HG03139 (cell line): ENCODE data around the gene ZMYND10.
"Not testable (repeated sequence)": the region's sequence is repeated elsewhere in the genome, so short reads cannot be mapped to it uniquely, and the experiment has no call there.

Experiments
- ATAC-seq: cut with Tn5 transposase; IDR thresholded peaks from one replicate; pipeline ENCODE4 v1.9.1; 2021; ENCODE audit not compliant: unreplicated experiment

Gene ZMYND10

DNA sequence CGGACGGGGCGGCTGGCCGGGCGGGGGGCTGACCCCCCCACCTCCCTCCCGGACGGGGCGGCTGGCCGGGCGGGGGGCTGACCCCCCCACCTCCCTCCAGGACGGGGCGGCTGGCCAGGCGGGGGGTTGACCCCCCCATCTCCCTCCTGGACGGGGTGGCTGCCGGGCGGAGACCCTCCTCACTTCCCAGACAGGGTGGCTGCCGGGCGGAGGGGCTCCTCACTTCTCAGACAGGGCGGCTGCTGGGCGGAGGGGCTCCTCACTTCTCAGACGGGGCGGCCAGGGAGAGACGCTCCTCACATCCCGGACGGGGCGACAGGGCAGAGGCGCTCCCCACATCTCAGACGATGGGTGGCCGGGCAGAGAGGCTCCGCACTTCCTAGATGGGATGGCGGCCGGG lies 33.5 kb downstream of the ZMYND10 start:
- not testable (repeated sequence) for ATAC-seq

DNA sequence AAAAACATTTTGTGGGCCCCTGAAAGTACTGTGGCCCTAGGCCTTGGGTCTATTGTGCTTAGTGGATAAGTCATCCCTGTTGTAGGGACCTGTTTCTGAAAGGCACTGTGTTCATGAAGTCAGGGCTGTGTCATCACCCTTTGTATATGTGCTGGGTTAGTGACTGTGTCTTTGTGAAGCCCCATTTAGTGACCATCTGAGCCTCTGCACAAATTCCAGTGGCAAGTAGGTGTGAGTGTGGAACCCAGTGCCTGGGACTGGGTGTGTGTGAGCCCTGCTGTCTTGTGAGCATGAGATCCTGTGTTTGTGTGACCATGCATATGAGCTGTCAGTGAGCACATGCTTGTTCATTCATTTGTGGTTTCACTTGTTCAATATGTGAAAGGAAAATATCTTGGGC lies 40.9 kb downstream of the ZMYND10 start:
- no peak for ATAC-seq

GRCh38 chr3:50303013-50303815 lies 42.3 kb downstream of the ZMYND10 start, which contains the start of gene HYAL1:
Gene HYAL1, minus strand, starts transcription at chr3:50303574. Its CDS starts 618 bp downstream, at chr3:50302956.
- no peak for ATAC-seq

DNA sequence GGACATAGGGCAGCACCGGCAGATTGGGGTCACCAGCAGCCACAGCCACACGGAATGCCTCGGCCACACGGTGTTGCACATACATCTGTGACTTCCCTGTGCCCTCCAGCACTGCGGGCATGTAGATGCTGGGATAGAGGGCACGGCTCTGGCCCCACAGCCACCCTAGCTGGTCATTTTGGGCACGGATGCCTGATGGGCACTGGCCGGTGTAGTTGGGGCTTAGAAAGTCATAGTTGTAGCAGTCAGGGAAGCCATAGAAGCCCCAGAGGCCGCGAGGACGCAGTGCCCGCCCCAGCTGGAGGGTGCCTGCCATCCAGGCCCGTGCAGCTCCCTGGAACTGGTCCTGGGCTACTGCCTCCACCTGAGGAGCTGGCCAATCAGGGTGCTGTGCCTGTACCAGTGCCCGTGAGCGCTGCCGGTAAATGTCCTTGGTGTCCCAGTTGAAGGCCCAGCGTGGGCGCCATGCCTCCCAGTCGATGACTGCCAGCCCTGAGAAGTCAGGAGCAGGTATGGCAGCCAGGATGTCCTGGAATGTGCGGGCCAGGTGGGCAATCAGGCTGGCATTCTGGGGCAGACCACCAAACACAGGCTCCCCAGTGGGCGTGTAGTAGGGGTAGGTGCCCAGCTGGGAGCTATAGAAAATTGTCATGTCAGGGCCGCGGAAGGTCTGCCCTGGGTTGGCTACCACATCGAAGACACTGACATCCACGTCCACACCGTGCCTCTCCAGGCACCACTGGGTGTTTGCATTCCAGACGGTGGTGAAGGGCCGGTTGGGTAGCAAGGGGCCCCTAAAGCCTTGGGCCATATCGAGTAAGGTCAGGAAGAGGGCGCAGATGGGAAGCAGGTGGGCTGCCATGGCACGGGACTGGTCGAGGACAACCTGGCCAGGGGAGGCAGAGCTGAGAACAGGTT lies 43.2 kb downstream of the ZMYND10 start:
- ATAC-seq, result no peak

GRCh38 chr3:50300681-50301254 lies 44.8 kb downstream of the ZMYND10 start:
- ATAC-seq, result no peak

GRCh38 chr3:50299929-50300680 lies 45.4 kb downstream of the ZMYND10 start:
- no peak for ATAC-seq

GRCh38 chr3:50299638-50299928 lies 45.9 kb downstream of the ZMYND10 start:
- no peak for ATAC-seq

DNA sequence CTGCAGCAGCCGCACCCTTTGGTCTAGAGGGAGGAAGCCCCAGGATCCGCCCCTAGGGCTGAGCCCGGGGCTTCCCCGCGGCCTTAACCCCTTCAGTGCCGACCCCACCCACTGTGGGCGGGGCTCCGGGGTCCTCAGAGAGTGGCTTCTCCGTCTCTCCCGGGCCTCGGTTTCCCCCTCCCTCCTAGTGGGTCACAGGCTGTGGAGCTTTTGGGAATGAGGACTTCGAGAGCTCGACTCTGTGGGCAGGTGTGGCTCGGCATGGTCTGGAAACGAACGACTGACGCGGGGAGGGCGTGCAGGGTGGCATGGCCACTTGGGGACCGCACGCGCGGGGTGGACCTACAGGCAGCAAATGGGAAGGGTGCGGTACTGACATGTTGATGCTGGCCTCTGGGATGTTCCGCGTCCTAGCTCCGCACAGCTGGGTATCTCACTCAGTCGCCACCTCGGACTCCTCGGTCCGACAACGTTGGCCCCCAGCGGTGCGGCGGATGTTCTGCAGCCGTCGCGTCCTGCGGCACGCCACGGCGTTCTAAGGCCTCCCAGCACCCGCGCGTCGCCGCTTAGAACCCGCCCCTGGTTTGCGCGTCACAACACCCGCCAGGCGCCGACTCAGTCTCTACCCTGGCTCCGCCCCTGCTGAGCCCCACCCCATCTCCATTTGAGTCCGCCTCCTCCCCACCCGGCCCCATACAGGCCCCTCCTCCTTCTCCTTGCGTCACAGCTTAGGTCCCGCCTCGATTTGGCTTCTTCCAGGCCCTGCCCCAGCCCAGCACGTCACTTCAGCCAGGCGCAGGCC lies 46.5 kb downstream of the ZMYND10 start, which contains the start of the genes HYAL3 and NAA80:
TSS of gene HYAL3 (minus strand) at position 570 of the 802 bp plus-strand sequence. CDS start 3,803 bp downstream, outside the sequence.
TSS of gene NAA80 (minus strand) at position 570 of the 802 bp plus-strand sequence. CDS start 1,942 bp downstream, outside the sequence.
- peak; percentile 80 for ATAC-seq

DNA sequence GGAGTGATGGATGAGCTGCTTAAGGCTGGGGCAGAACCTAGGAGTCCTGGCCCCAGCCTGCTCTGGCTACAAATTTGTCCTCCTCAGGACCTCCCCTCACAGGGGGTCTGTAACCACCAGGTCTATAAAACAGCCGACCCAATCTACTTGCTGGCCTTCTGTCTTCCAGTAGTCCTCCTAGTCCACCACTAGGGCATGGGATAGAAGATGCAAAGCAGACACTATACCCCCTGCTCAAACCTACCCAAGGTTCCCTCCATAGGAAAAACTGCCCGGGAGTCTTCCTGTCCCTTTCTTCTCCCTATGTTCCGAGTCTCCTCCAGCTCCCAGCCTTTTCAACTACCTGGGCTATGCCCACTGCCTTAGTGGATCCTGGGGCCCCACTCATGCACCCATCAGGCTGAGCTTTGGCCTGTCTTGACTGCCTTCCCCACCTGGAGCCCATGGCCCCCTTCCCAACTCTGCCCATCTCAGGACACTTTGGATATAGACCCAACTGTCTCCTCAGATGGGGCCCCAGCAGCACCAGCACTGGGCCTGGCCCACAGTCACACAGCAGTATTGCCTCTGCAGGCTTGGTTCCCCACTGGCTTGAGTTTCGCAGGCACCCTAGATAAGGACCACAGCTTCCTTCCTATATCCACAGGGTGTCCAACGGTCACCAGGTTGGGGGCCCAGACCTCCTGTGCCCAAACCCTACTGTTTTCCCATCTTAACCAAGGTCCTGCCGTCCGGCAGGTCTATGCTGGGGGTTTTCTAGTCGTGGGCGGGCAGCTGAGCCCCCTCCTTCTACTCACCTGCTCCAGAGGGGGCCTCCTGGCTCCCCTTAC lies 47.4 kb downstream of the ZMYND10 start:
- no peak for ATAC-seq

DNA sequence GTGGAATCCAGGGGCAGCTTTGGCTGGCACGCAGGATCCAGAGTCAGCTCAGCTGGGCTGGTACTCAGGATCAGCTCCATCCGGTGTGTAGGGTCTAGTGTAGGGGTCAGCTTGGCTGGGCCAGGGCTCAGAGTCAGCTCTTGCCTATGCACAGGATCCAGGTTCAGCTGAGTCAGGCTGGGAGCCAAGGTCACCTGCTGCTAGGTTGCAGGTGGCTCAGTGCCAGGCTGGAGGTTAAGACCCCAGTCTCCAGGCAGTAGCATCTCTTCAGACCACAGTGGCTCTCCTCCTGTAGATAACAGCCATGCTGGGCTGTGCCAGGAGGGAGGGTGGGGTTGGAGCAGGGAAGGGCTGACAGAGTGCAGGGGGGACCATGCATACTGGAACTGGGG lies 48.2 kb downstream of the ZMYND10 start:
- ATAC-seq, result no peak

- no peak for ATAC-seq
Measured at GRCh38 chr3:50296721-50297383, 48.7 kb downstream of the ZMYND10 start.

GRCh38 chr3:50295553-50296431 lies 49.7 kb downstream of the ZMYND10 start:
- ATAC-seq, result no peak

DNA sequence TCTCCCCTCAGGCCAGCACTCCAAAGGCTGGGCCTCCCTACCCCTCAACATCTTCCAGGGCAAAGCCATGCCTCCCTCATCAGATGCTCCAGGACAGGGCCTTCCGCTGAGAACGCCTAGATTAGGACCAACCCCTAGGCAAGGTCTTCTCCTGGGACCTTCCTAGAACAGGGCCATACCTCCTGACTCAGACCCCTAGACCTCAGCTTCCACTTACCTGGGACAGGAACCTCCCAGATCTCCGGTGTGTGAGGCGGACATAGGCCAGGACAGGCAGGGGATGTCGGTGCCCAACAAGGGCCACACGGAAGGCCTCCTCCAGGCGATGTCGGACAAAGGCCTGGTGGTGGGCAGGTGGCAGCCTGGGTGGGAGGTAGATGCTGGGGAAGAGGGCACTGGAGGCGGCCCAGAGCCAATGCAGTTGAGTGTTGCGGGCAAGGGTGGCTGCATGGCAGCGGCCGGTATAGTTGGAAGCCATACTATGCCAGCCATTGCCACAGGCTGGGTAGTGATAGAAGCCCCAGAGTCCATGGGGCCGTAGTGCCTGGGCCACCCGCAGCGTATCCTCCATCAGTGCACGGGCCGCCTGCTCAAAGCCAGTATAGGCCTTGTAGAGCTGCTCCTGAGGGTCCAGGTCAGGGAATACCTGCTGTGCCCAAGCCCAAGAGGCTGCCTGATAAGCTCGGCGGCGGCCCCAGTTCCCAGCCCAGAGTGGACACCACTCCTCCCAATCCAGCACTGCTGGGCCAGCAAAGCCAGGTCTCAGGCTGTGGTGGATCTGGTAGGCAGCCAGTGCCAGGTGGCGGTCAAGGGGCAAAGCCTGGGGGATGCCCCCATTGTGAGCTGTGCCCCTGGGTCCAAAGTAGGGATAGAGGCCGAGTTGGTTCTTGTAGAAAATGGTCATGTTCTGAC lies 50.8 kb downstream of the ZMYND10 start:
- ATAC-seq, result no peak

GRCh38 chr3:50294089-50294488 lies 51.4 kb downstream of the ZMYND10 start:
- no peak for ATAC-seq

DNA sequence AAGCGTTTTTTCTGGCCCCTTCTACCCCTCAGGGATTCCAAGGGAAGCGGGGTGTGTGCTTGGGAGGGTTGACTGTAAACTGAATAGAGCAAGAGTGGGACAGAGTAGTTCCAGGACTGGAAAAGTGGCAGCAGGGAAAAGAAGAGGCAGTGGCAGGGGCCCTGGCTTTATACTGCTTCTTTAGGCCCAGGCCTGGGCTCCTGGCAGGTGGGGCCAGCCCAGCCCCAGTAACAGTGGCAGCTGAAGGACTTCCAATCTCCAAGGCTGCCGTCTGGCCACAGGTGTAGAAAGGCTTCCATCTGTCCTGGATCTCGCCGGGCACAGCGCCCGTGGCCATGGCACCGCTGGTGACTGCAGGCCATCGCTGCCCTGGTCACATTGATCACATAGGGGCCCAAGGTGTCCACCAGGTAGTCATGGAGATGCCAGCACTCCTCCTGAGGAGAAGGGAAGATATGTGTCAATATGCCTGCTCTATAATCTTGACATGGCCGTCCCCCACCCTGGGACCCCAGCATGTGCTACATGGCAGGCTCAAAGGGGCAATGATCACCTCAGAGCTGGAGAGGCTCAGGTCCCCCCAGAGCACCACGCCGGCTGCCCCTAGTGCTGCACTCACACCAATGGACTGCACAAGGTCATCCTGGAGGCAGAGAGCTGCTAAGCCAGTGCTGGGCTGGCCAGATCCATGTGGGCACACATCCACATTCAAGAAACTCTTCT lies 52.3 kb downstream of the ZMYND10 start:
- ATAC-seq, result no peak
